ENCODE measurements around the gene MAP1B. TPM values are rescaled to one million over a fixed set of nuclear protein-coding genes. Genes with fewer than 3 reads are reported as not detected.

The MAP1B gene
- total and polyA plus RNA-seq, 8 donors, result 2.1 to 985 (median 24.7) TPM

DNA sequence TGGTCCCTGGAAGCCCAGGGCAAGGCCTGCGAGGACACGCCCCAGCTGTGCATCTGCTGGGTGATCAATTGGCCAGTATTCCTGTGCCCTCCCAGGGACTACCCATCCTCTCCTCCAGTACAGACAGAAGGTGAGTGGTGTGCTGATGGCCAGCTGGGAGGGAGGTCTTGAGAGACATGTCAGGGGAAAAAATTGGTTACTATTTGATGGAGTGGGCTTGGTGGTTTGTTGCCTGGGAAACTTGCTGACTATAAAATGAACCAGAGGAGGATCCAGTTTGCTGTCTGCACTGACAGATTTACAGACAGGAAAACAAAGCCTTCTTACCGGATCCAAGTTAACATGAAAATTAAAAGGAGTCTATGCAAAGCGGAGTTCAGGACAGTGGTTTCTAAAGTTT, 40.3 kb downstream of the MAP1B start:
- Histone ChIP-seq H3K27ac (peak overlapping the region in 1 of 5 donors; percentile 83), H3K27me3 (no peaks in the 10 kb centered on the region), H3K4me3 (no peak overlapping the region), H3K4me1 (peaks cover 0 to 71% (median 20%) of the 10 kb centered on the region in 4 donors), H3K9me3 (no peaks in the 10 kb centered on the region), H3K36me3 (no peaks in the 10 kb centered on the region)
- DNase-seq, result no peak
- intact Hi-C loops (cut with DNase I; ENCODE audit: low total_unique reads), result loop anchor here (10.0 kb wide), 1 partner anchor 157 kb away; no protein-coding TSS in a partner anchor
- 90 to 96% (median 91%) methylated on average over 4 of the region's 4 CpGs for WGBS, 5 donors
- TF ChIP-seq POLR2AphosphoS5 (IDR thresholded peaks at IDR 0.05) (no peak), POLR2A (IDR thresholded peaks at IDR 0.05) (no peak), EP300 (IDR thresholded peaks at IDR 0.05) (no peak)
- TF ChIP-seq, protein P1, sequence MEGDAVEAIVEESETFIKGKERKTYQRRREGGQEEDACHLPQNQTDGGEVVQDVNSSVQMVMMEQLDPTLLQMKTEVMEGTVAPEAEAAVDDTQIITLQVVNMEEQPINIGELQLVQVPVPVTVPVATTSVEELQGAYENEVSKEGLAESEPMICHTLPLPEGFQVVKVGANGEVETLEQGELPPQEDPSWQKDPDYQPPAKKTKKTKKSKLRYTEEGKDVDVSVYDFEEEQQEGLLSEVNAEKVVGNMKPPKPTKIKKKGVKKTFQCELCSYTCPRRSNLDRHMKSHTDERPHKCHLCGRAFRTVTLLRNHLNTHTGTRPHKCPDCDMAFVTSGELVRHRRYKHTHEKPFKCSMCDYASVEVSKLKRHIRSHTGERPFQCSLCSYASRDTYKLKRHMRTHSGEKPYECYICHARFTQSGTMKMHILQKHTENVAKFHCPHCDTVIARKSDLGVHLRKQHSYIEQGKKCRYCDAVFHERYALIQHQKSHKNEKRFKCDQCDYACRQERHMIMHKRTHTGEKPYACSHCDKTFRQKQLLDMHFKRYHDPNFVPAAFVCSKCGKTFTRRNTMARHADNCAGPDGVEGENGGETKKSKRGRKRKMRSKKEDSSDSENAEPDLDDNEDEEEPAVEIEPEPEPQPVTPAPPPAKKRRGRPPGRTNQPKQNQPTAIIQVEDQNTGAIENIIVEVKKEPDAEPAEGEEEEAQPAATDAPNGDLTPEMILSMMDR (IDR thresholded peaks at IDR 0.05), result no peak

DNA sequence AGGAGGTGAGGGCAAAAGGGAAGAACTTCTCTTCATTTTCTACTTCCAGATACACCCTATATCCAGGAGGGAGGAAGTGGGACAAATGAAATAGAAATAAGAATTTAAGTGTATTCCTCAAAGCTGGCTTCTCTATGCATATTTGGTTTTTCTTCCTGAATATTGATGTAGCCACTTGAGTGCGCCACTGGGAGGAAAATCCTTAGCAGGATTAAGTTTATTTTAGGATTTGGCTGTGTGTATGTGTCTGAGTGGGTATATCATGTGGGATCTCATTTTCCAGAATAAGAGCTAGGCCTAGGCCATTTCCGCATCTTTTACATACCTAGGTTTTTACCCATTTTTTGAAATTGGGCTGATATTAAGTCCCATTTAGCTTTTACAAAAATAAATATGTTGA, 42.5 kb downstream of the MAP1B start:
- intact Hi-C loops (cut with DNase I; ENCODE audit: low total_unique reads), result loop anchor here (10.0 kb wide), 1 partner anchor 155 kb away; no protein-coding TSS in a partner anchor
- Histone ChIP-seq H3K4me3 (no peak overlapping the region), H3K36me3 (no peaks in the 10 kb centered on the region), H3K4me1 (peaks cover 0 to 76% (median 29%) of the 10 kb centered on the region in 4 donors), H3K27ac (peak overlapping the region in 4 of 5 donors; percentile 12 to 77 (median 40)), H3K27me3 (no peaks in the 10 kb centered on the region), H3K9me3 (no peaks in the 10 kb centered on the region)
- no peak for TF ChIP-seq POLR2A (IDR thresholded peaks at IDR 0.05)
- TF ChIP-seq, protein P1 (IDR thresholded peaks at IDR 0.05), result no peak
- TF ChIP-seq EP300 (IDR thresholded peaks at IDR 0.05), result no peak
- peak in 1 of 3 donors; percentile 20 for TF ChIP-seq POLR2AphosphoS5 (IDR thresholded peaks at IDR 0.05)
- 71 to 95% (median 90%) methylated on average over 2 of the region's 2 CpGs for WGBS, 5 donors
- DNase-seq, result no peak

DNA sequence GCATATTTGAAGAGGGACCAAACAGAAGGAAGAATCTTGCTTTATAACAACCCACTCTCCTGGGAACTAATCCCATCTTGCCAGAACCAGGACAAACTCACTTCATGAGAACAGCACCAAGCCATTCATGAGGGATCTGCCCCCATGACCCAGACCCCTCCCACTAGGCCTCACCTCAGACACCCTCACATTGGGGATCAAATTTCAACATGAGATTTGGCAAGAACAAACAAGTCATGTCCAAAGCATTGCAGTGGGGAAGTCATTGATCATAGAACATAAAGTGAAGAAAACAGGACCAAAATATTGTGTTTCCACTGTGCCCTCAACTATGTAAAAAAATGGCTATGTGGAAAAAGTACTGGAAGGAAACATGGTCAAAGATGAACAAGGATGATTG, 43.9 kb downstream of the MAP1B start:
- Histone ChIP-seq H3K4me1 (peaks cover 0 to 79% (median 29%) of the 10 kb centered on the region in 4 donors), H3K9me3 (no peaks in the 10 kb centered on the region), H3K27me3 (no peaks in the 10 kb centered on the region), H3K36me3 (no peaks in the 10 kb centered on the region), H3K27ac (peak overlapping the region in 4 of 5 donors; percentile 38 to 77 (median 58)), H3K4me3 (no peak overlapping the region)
- DNase-seq, result no peak
- intact Hi-C loops (cut with DNase I; ENCODE audit: low total_unique reads), result no loop called here
- TF ChIP-seq POLR2A (IDR thresholded peaks at IDR 0.05) (no peak), POLR2AphosphoS5 (IDR thresholded peaks at IDR 0.05) (peak in 1 of 3 donors; percentile 20)
- TF ChIP-seq, protein P1 (IDR thresholded peaks at IDR 0.05), result no peak

DNA sequence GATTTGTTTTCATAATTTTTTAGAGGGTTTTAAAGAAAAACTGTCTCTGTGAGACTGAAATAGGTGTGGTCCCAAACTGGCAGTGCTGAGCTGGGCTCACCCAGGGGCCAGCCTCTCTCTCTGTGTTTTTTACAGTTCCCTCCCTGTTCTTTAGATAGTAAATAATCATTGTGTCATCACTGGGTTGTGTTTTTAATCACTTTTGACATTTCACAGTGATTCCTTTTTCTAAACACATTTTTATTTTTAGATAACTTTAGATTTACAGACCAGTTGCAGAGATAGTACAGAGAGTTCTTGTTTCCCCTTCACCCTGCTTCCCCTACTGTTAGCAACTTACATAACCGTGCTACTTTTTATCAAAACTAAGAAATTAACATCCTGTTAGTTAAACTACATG, 44.4 kb downstream of the MAP1B start:
- H3K36me3 ChIP-seq, result no peaks in the 10 kb centered on the region
- 19 to 64% (median 42%) methylated on average over 1 of the region's 1 CpG for WGBS, 5 donors
- DNase-seq, result no peak
- TF ChIP-seq POLR2A (IDR thresholded peaks at IDR 0.05), result no peak
- TF ChIP-seq POLR2AphosphoS5 (IDR thresholded peaks at IDR 0.05), result peak in 1 of 3 donors; percentile 4
- TF ChIP-seq, protein P1 (IDR thresholded peaks at IDR 0.05), result no peak
- no peak for TF ChIP-seq EP300 (IDR thresholded peaks at IDR 0.05)
- H3K9me3 ChIP-seq, result no peaks in the 10 kb centered on the region
- H3K27me3 ChIP-seq, result no peaks in the 10 kb centered on the region
- no peak overlapping the region for H3K4me3 ChIP-seq
- intact Hi-C loops (cut with DNase I; ENCODE audit: low total_unique reads), result no loop called here
- H3K27ac ChIP-seq, result peak overlapping the region in 4 of 5 donors; percentile 38 to 77 (median 58)
- peaks cover 4 to 78% (median 31%) of the 10 kb centered on the region in 4 donors for H3K4me1 ChIP-seq
